Regular cardiac myocyte (primary cell): ENCODE data around the gene PTPN4. TPM values are rescaled to one million over a fixed set of nuclear protein-coding genes. Genes with fewer than 3 reads are reported as not detected.

Source experiments
- total RNA-seq: library from RNA; depleted of rRNA; stranded (reverse); fragments of >200 nt; gene quantifications from 2 replicates; pipeline ENCODE4 v1.2.3, GENCODE V29; 2014

Gene PTPN4
- total RNA-seq: 16.3 and 23.1 TPM in 2 replicates

GRCh38 chr2:119759451-119760236, at the start of gene PTPN4:
PTPN4 (plus strand) TSS chr2:119759922; CDS start chr2:119809854, 49,932 bp downstream.

GRCh38 chr2:120012771-120013596, 253.3 kb downstream of the PTPN4 start, which contains the start of gene EPB41L5:
EPB41L5 (plus strand) TSS chr2:120013077; CDS start chr2:120019085, 6,008 bp downstream.

Other genes starting within 250 kb of the PTPN4 start
- not detected in 2 replicates for gene SCTR, start 235.4 kb upstream of the PTPN4 start, total RNA-seq
- gene CFAP221, start 215.5 kb upstream of the PTPN4 start, total RNA-seq: under 0.01 TPM in 2 replicates
- gene TMEM177, start 80.7 kb upstream of the PTPN4 start, total RNA-seq: 3.9 and 9.6 TPM in 2 replicates